OCI-LY7 (cell line): ENCODE measurements around the gene MBOAT2.

Source experiments
- EZH2phosphoT487 ChIP-seq: fragments of 200-600 bp; sonication (generic); IDR thresholded peaks from 2 replicates; pipeline ENCODE4 v1.6.1; 2018; ENCODE audit warnings: low read depth, borderline replicate concordance, mild to moderate bottlenecking, mixed run types, antibody characterized with exemption, low read length, moderate library complexity, mixed read lengths
- TF ChIP-seq, protein P1 (sequence below): fragments of 200-600 bp; sonication (generic); conservative IDR thresholded peaks from 2 replicates; pipeline ENCODE4 v1.5.1; 2014; ENCODE audit warnings: mild to moderate bottlenecking, antibody characterized with exemption, low read length, moderate library complexity, mixed read lengths

DNA sequence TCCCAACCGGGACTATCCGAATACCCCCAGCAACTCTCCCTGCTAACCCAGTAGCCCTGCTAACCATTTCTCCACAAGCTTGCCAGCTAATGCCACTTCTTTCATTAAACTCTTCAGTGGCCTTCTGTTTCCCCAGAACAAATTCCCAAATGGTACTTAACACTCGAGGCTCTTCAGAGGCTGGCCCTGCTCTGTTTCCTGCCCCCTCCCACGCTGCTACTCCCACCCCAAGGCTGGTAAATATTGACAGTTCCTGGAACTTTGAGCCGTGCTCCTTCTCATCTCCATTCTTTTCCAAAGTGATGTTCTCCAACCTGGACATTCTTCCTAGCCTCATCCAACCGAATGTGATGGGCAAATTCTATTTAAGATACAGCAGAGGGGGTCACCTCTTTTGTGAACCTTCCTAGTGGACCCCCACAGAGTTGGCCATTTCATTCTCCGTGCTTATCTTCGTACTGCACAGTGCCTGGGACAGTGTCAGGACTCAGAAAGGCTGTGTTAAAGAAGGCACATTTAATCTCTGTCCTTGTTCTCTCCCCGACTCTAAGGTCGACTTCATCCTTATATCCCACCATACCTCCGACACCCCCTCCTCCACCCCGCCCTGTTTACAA, 162.9 kb downstream of the MBOAT2 start:
- TF ChIP-seq, protein P1, sequence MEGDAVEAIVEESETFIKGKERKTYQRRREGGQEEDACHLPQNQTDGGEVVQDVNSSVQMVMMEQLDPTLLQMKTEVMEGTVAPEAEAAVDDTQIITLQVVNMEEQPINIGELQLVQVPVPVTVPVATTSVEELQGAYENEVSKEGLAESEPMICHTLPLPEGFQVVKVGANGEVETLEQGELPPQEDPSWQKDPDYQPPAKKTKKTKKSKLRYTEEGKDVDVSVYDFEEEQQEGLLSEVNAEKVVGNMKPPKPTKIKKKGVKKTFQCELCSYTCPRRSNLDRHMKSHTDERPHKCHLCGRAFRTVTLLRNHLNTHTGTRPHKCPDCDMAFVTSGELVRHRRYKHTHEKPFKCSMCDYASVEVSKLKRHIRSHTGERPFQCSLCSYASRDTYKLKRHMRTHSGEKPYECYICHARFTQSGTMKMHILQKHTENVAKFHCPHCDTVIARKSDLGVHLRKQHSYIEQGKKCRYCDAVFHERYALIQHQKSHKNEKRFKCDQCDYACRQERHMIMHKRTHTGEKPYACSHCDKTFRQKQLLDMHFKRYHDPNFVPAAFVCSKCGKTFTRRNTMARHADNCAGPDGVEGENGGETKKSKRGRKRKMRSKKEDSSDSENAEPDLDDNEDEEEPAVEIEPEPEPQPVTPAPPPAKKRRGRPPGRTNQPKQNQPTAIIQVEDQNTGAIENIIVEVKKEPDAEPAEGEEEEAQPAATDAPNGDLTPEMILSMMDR = no peak
- TF ChIP-seq EZH2phosphoT487 = no peak
